H9 (cell line): ENCODE data around the gene PLCB1. TPM values are rescaled to one million over a fixed set of nuclear protein-coding genes. Genes with fewer than 3 reads are reported as not detected.

ENCODE experiments used
- DNase-seq: peaks from one replicate; pipeline ENCODE4 v3.0.0-alpha.2; 2017
- H2AFZ ChIP-seq: one replicate; pipeline ENCODE4 v1.6.1; 2013; ENCODE audit warnings: mild to moderate bottlenecking, low read length, control low read depth, moderate library complexity
- H2AK5ac ChIP-seq: 2 replicates; pipeline ENCODE4 v1.6.1; 2013; ENCODE audit warnings: low read length, control low read depth, mixed read lengths; ENCODE audit not compliant: insufficient read length
- H2BK120ac ChIP-seq: one replicate; pipeline ENCODE4 v1.6.1; 2013; ENCODE audit warnings: low read depth, mild to moderate bottlenecking, low read length, control low read depth, inconsistent platforms; ENCODE audit not compliant: poor library complexity, severe bottlenecking
- H2BK12ac ChIP-seq: 2 replicates; pipeline ENCODE4 v1.6.1; 2013; ENCODE audit warnings: low read length, control low read depth, mixed read lengths, low read depth; ENCODE audit not compliant: insufficient read length
- H2BK15ac ChIP-seq: 2 replicates; pipeline ENCODE4 v1.6.1; 2013; ENCODE audit warnings: low read depth, low read length, control low read depth
- H2BK20ac ChIP-seq: one replicate; pipeline ENCODE4 v1.6.1; 2013; ENCODE audit warnings: low read depth, mild to moderate bottlenecking, low read length, control low read depth, inconsistent platforms; ENCODE audit not compliant: poor library complexity, severe bottlenecking
- H2BK5ac ChIP-seq: 2 replicates; pipeline ENCODE4 v1.6.1; 2013; ENCODE audit warnings: low read length, control low read depth, mixed read lengths; ENCODE audit not compliant: insufficient read length
- H3K14ac ChIP-seq: 2 replicates; pipeline ENCODE4 v1.6.1; 2013; ENCODE audit warnings: low read length, control low read depth; ENCODE audit not compliant: insufficient read depth
- H3K18ac ChIP-seq: 2 replicates; pipeline ENCODE4 v1.6.1; 2013; ENCODE audit warnings: low read depth, mild to moderate bottlenecking, mixed read lengths, low read length, control low read depth; ENCODE audit not compliant: insufficient read length
- H3K23ac ChIP-seq: 2 replicates; pipeline ENCODE4 v1.6.1; 2013; ENCODE audit warnings: low read length, control low read depth, mixed read lengths, low read depth; ENCODE audit not compliant: insufficient read length
- H3K23me2 ChIP-seq: 2 replicates; pipeline ENCODE4 v1.6.1; 2013; ENCODE audit warnings: low read depth, mild to moderate bottlenecking, mixed read lengths, low read length, control low read depth; ENCODE audit not compliant: insufficient read length, poor library complexity, severe bottlenecking
- H3K27ac ChIP-seq: 2 replicates; pipeline ENCODE4 v1.5.1; 2013; ENCODE audit warnings: low read length, control low read depth, mixed read lengths, low read depth; ENCODE audit not compliant: insufficient read length
- H3K27me3 ChIP-seq: 2 replicates; pipeline ENCODE4 v1.6.1; 2013; ENCODE audit warnings: low read length, control low read depth, inconsistent platforms; ENCODE audit not compliant: insufficient read depth
- H3K4ac ChIP-seq: 2 replicates; pipeline ENCODE4 v1.6.1; 2013; ENCODE audit warnings: low read depth, mild to moderate bottlenecking, control low read depth, inconsistent platforms, low read length, moderate library complexity
- H3K4me1 ChIP-seq: 2 replicates; pipeline ENCODE4 v1.6.1; 2013; ENCODE audit warnings: low read length, control low read depth, inconsistent platforms; ENCODE audit not compliant: insufficient read depth
- H3K4me2 ChIP-seq: 2 replicates; pipeline ENCODE4 v1.6.1; 2013; ENCODE audit warnings: low read length, control low read depth, mixed read lengths; ENCODE audit not compliant: insufficient read length, insufficient read depth
- H3K56ac ChIP-seq: 2 replicates; pipeline ENCODE4 v1.6.1; 2013; ENCODE audit warnings: low read depth, mild to moderate bottlenecking, mixed read lengths, low read length, control low read depth; ENCODE audit not compliant: insufficient read length
- H3K79me1 ChIP-seq: 2 replicates; pipeline ENCODE4 v1.6.1; 2013; ENCODE audit warnings: low read depth, mild to moderate bottlenecking, moderate library complexity, low read length, control low read depth, inconsistent platforms; ENCODE audit not compliant: insufficient read depth, poor library complexity, severe bottlenecking
- H3K79me2 ChIP-seq: 2 replicates; pipeline ENCODE4 v1.6.1; 2013; ENCODE audit warnings: low read length, control low read depth, inconsistent platforms; ENCODE audit not compliant: insufficient read depth
- H3K9ac ChIP-seq: 2 replicates; pipeline ENCODE4 v1.6.1; 2013; ENCODE audit warnings: low read length, control low read depth, mixed read lengths; ENCODE audit not compliant: insufficient read length; ENCODE audit errors: extremely low read depth
- H3K9me3 ChIP-seq: one replicate; pipeline ENCODE4 v1.6.1; 2013; ENCODE audit warnings: low read depth, low read length, inconsistent platforms; ENCODE audit not compliant: control insufficient read depth
- H3T11ph ChIP-seq: one replicate; pipeline ENCODE4 v1.6.1; 2013; ENCODE audit warnings: mild to moderate bottlenecking, low read length, control low read depth, inconsistent platforms
- H4K20me1 ChIP-seq: one replicate; pipeline ENCODE4 v1.6.1; 2013; ENCODE audit not compliant: control insufficient read depth, insufficient read length, insufficient read depth
- H4K5ac ChIP-seq: 2 replicates; pipeline ENCODE4 v1.6.1; 2013; ENCODE audit warnings: low read depth, mild to moderate bottlenecking, mixed read lengths, low read length, control low read depth; ENCODE audit not compliant: insufficient read length
- H4K8ac ChIP-seq: replicated peaks from 2 replicates; pipeline ENCODE4 v1.6.1; 2013; ENCODE audit warnings: low read length, control low read depth, mixed read lengths, low read depth; ENCODE audit not compliant: insufficient read length
- H4K91ac ChIP-seq: 2 replicates; pipeline ENCODE4 v1.6.1; 2013; ENCODE audit warnings: low read depth, mild to moderate bottlenecking, moderate library complexity, mixed read lengths, low read length, control low read depth; ENCODE audit not compliant: insufficient read length
- H3K27ac Mint-ChIP-seq, 3 experiments: 2 replicates in 2 of 3; 3 replicates in 1 of 3; pipeline ENCODE4 v1.8.0; 2020 to 2021; ENCODE audit warnings: mixed read lengths in 3 of 3, mild to moderate bottlenecking in 1 of 3, moderate library complexity in 1 of 3
- H3K27me3 Mint-ChIP-seq: 2 replicates; pipeline ENCODE4 v1.8.0; 2021; ENCODE audit warnings: low read depth, mild to moderate bottlenecking, moderate library complexity, mixed read lengths
- H3K36me3 Mint-ChIP-seq, 3 experiments: 2 replicates in 2 of 3; 3 replicates in 1 of 3; pipeline ENCODE4 v1.8.0; 2020 to 2021; ENCODE audit warnings: low read depth in 3 of 3, mixed read lengths in 3 of 3; ENCODE audit not compliant: insufficient read depth in 1 of 3
- H3K4me1 Mint-ChIP-seq, 2 experiments: 2 replicates each; pipeline ENCODE4 v1.8.0; 2020; ENCODE audit warnings: mixed read lengths in 2 of 2
- H3K4me3 Mint-ChIP-seq, 2 experiments: 2 replicates in 1 of 2; 3 replicates in 1 of 2; pipeline ENCODE4 v1.8.0; 2020 to 2021; ENCODE audit warnings: mild to moderate bottlenecking in 2 of 2, mixed read lengths in 2 of 2, moderate library complexity in 1 of 2
- H3K9me3 Mint-ChIP-seq, 2 experiments: 2 replicates in 1 of 2; 3 replicates in 1 of 2; pipeline ENCODE4 v1.8.0; 2020; ENCODE audit warnings: mild to moderate bottlenecking in 2 of 2, mixed read lengths in 2 of 2, moderate library complexity in 1 of 2
- CTCF ChIP-seq: fragments of 200-600 bp; sonication (generic); conservative IDR thresholded peaks from 3 replicates; pipeline ENCODE4 v1.8.0; 2021; ENCODE audit warnings: antibody characterized with exemption, mild to moderate bottlenecking
- WGBS: extraction: QIAGEN DNeasy Blood & Tissue Kit; methylation state at CpG from one replicate; pipeline ENCODE4 v1.1.7; 2013; ENCODE audit warnings: missing lambda C conversion rate, low lambda C conversion rate, mixed read lengths; ENCODE audit not compliant: insufficient read length; ENCODE audit errors: extremely low coverage; 5-methylcytosine and 5-hydroxymethylcytosine counted together
- total RNA-seq: library from RNA; stranded (reverse); gene quantifications from 2 replicates; pipeline ENCODE4 v1.2.1, GENCODE V29; 2021

The PLCB1 gene
- total RNA-seq, 1 experiment from 2014 or later, result 11.5 TPM

GRCh38 chr20:8166730-8167129 is 34.7 kb downstream of the PLCB1 start:
- Histone ChIP-seq H3K27me3 (no peaks in the 10 kb centered on the region), H4K20me1 (no peaks in the 10 kb centered on the region), H2BK120ac (no peak overlapping the region)

More at GRCh38 chr20:8166730-8167129, 34.7 kb downstream of the PLCB1 start:
- H3K4me1 Mint-ChIP-seq, result no peaks in the 10 kb centered on the region
- no peaks in the 10 kb centered on the region for H3K23me2 ChIP-seq
- no peak overlapping the region for H3K9ac ChIP-seq
- no peak overlapping the region for H2BK20ac ChIP-seq
- H3K4ac ChIP-seq, result no peak overlapping the region
- no peak overlapping the region for H4K8ac ChIP-seq
- H2BK12ac ChIP-seq, result no peak overlapping the region
- H3K23ac ChIP-seq, result no peak overlapping the region
- H2BK5ac ChIP-seq, result no peak overlapping the region
- no peaks in the 10 kb centered on the region for H3K79me1 ChIP-seq
- H3K27ac Mint-ChIP-seq, result no peak overlapping the region
- no peak overlapping the region for H3K4me3 Mint-ChIP-seq
- H3K4me1 ChIP-seq, result no peaks in the 10 kb centered on the region
- H2AK5ac ChIP-seq, result no peak overlapping the region
- no peak overlapping the region for H3T11ph ChIP-seq
- no peaks in the 10 kb centered on the region; a peak in 1 of 7 replicates for H3K36me3 Mint-ChIP-seq
- TF ChIP-seq CTCF, result no peak
- H3K56ac ChIP-seq, result no peak overlapping the region
- H2BK15ac ChIP-seq, result no peak overlapping the region
- H3K18ac ChIP-seq, result no peak overlapping the region
- no peak overlapping the region for H4K5ac ChIP-seq
- no peak overlapping the region for H3K27ac ChIP-seq
- H4K91ac ChIP-seq, result no peak overlapping the region
- no peaks in the 10 kb centered on the region for H3K27me3 Mint-ChIP-seq
- no CpG with 5 or more reads among the region's 7 CpGs for WGBS
- no peak overlapping the region for H3K14ac ChIP-seq
- DNase-seq, result no peak
- no peak overlapping the region for H2AFZ ChIP-seq
- H3K79me2 ChIP-seq, result no peaks in the 10 kb centered on the region
- no peaks in the 10 kb centered on the region for H3K9me3 ChIP-seq
- H3K4me2 ChIP-seq, result no peak overlapping the region
- H3K9me3 Mint-ChIP-seq, result no peaks in the 10 kb centered on the region
